OCI-LY7 (cell line): ENCODE measurements around the gene CELF4. TPM values are rescaled to one million over a fixed set of nuclear protein-coding genes. Genes with fewer than 3 reads are reported as not detected.

ENCODE experiments used
- BruUV-seq: library from RNA; stranded (reverse); fragments of 400-500 nt; replicated peaks from 2 replicates; lab custom pipeline; 2021; lab: Mats Ljungman, UMichigan
- CTCF ChIA-PET: fragments of 300-600 bp; sonication (Branson Sonifier 250); formaldehyde crosslinking; loops from one replicate; lab custom pipeline; 2022; ENCODE audit warnings: antibody characterized with exemption; ENCODE audit not compliant: unreplicated experiment; lab: Charles Lee
- POLR2A ChIA-PET: fragments of 300-600 bp; sonication (Branson Sonifier 250); formaldehyde crosslinking; loops from one replicate; lab custom pipeline; 2022; ENCODE audit warnings: antibody characterized with exemption; lab: Charles Lee
- DNase-seq: peaks from one replicate; pipeline ENCODE4 v3.0.0-alpha.2; 2015; ENCODE audit warnings: low spot score
- H2AFZ ChIP-seq: fragments of 200-600 bp; sonication (generic), shearing (Covaris generic); 2 replicates; pipeline ENCODE4 v1.6.1; 2014; ENCODE audit warnings: mild to moderate bottlenecking, antibody characterized with exemption, low read length, moderate library complexity
- H3K27ac ChIP-seq: fragments of 200-600 bp; sonication (generic); 2 replicates; pipeline ENCODE4 v1.5.1; 2014; ENCODE audit warnings: mixed run types, low read depth, mild to moderate bottlenecking, moderate library complexity, low read length, inconsistent platforms; ENCODE audit not compliant: poor library complexity, severe bottlenecking
- H3K36me3 ChIP-seq: fragments of 200-600 bp; sonication (generic); 2 replicates; pipeline ENCODE4 v1.6.1; 2014; ENCODE audit warnings: mild to moderate bottlenecking, antibody characterized with exemption, low read length, moderate library complexity, mixed read lengths; ENCODE audit not compliant: insufficient read depth
- H3K4me1 ChIP-seq: fragments of 200-600 bp; sonication (generic); 2 replicates; pipeline ENCODE4 v1.5.1; 2014; ENCODE audit warnings: mild to moderate bottlenecking, low read length; ENCODE audit not compliant: insufficient read depth, poor library complexity, severe bottlenecking
- H3K4me2 ChIP-seq: fragments of 200-600 bp; sonication (generic); 2 replicates; pipeline ENCODE4 v1.6.1; 2014; ENCODE audit warnings: mild to moderate bottlenecking, low read length
- H3K4me3 ChIP-seq: fragments of 200-600 bp; sonication (generic); 2 replicates; pipeline ENCODE4 v1.5.1; 2014; ENCODE audit warnings: mild to moderate bottlenecking, low read depth, low read length; ENCODE audit not compliant: poor library complexity, severe bottlenecking
- H3K79me2 ChIP-seq: fragments of 200-600 bp; sonication (generic); 2 replicates; pipeline ENCODE4 v1.6.1; 2016; ENCODE audit warnings: low read depth, mild to moderate bottlenecking, low read length, moderate library complexity, mixed read lengths; ENCODE audit not compliant: insufficient read depth
- H3K9me2 ChIP-seq: fragments of 200-600 bp; sonication (generic); 2 replicates; pipeline ENCODE4 v1.6.1; 2016; ENCODE audit warnings: mild to moderate bottlenecking, low read length, mixed read lengths; ENCODE audit not compliant: insufficient read depth
- H3K9me3 ChIP-seq: fragments of 200-600 bp; sonication (generic); 2 replicates; pipeline ENCODE4 v1.6.1; 2014; ENCODE audit warnings: mild to moderate bottlenecking, mixed run types, low read length, mixed read lengths
- H4K20me1 ChIP-seq: fragments of 200-600 bp; sonication (generic); 2 replicates; pipeline ENCODE4 v1.6.1; 2014; ENCODE audit warnings: mild to moderate bottlenecking, antibody characterized with exemption, low read length, moderate library complexity, mixed read lengths; ENCODE audit not compliant: insufficient read depth
- EZH2phosphoT487 ChIP-seq: fragments of 200-600 bp; sonication (generic); IDR thresholded peaks from 2 replicates; pipeline ENCODE4 v1.6.1; 2018; ENCODE audit warnings: low read depth, borderline replicate concordance, mild to moderate bottlenecking, mixed run types, antibody characterized with exemption, low read length, moderate library complexity, mixed read lengths
- intact Hi-C: fragments of 100-400 bp; cut with micrococcal nuclease; formaldehyde crosslinking; loops from one replicate; pipeline ENCODE4 v1.10.0; 2022; ENCODE audit not compliant: unreplicated experiment
- total RNA-seq, 2 experiments: library from RNA; depleted of rRNA in 1 of 2; stranded (reverse); fragments of >200 nt in 1 of 2; shearing (Covaris generic) in 1 of 2; gene quantifications; 2 replicates each; pipeline ENCODE4 v1.2.3, GENCODE V29; 2014 to 2022
- TF ChIP-seq, protein P1 (sequence below): fragments of 200-600 bp; sonication (generic); conservative IDR thresholded peaks from 2 replicates; pipeline ENCODE4 v1.5.1; 2014; ENCODE audit warnings: mild to moderate bottlenecking, antibody characterized with exemption, low read length, moderate library complexity, mixed read lengths

The CELF4 gene
- total RNA-seq, 2 experiments from 2014 or later: not detected

DNA sequence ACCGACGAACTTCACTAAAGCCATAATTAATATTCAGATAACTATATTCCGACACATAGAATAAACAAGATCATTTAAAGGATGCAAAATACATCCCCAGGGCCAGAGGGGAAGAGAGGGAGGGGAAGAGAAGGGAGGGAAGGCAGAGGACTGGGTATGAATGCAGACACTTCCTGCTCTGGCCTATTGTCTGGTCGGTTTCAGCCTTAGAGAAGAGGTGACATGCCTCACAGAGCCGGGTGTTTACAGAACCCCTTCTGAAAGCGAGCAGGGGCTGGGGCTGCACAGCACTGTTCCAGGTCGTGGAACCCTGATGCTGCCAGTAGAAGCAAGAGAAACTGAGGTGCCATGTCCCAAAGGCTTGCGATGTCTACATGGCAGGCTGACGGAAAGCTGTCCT is 31.0 kb downstream of the CELF4 start:
- ChIA-PET CTCF (no interaction called here), POLR2A (interaction anchor here (0.7 kb wide), 1 partner anchor 538 kb away, joined by 3 read pairs; no protein-coding TSS in a partner anchor)
- H2AFZ ChIP-seq: peak overlapping the region; percentile 77; the same call in 1 of the 2 replicates
- intact Hi-C loops: loop anchor here (5.0 kb wide), 2 partner anchors 57 to 147 kb away; no protein-coding TSS in a partner anchor
- no TSS peak for BruUV-seq
- peak; percentile 75 for DNase-seq
- H3K9me2 ChIP-seq: no peaks in the 10 kb centered on the region
- no peaks in the 10 kb centered on the region for H3K79me2 ChIP-seq
- H3K27ac ChIP-seq: peak overlapping the region; percentile 99
- H3K9me3 ChIP-seq: no peaks in the 10 kb centered on the region
- H3K4me1 ChIP-seq: peaks cover 82% of the 10 kb centered on the region
- H3K36me3 ChIP-seq: no peaks in the 10 kb centered on the region
- peak overlapping the region; percentile 78 for H3K4me2 ChIP-seq
- peak overlapping the region; percentile 36 for H3K4me3 ChIP-seq
- TF ChIP-seq, protein P1, sequence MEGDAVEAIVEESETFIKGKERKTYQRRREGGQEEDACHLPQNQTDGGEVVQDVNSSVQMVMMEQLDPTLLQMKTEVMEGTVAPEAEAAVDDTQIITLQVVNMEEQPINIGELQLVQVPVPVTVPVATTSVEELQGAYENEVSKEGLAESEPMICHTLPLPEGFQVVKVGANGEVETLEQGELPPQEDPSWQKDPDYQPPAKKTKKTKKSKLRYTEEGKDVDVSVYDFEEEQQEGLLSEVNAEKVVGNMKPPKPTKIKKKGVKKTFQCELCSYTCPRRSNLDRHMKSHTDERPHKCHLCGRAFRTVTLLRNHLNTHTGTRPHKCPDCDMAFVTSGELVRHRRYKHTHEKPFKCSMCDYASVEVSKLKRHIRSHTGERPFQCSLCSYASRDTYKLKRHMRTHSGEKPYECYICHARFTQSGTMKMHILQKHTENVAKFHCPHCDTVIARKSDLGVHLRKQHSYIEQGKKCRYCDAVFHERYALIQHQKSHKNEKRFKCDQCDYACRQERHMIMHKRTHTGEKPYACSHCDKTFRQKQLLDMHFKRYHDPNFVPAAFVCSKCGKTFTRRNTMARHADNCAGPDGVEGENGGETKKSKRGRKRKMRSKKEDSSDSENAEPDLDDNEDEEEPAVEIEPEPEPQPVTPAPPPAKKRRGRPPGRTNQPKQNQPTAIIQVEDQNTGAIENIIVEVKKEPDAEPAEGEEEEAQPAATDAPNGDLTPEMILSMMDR: no peak
- TF ChIP-seq EZH2phosphoT487: no peak
- no peaks in the 10 kb centered on the region for H4K20me1 ChIP-seq

DNA sequence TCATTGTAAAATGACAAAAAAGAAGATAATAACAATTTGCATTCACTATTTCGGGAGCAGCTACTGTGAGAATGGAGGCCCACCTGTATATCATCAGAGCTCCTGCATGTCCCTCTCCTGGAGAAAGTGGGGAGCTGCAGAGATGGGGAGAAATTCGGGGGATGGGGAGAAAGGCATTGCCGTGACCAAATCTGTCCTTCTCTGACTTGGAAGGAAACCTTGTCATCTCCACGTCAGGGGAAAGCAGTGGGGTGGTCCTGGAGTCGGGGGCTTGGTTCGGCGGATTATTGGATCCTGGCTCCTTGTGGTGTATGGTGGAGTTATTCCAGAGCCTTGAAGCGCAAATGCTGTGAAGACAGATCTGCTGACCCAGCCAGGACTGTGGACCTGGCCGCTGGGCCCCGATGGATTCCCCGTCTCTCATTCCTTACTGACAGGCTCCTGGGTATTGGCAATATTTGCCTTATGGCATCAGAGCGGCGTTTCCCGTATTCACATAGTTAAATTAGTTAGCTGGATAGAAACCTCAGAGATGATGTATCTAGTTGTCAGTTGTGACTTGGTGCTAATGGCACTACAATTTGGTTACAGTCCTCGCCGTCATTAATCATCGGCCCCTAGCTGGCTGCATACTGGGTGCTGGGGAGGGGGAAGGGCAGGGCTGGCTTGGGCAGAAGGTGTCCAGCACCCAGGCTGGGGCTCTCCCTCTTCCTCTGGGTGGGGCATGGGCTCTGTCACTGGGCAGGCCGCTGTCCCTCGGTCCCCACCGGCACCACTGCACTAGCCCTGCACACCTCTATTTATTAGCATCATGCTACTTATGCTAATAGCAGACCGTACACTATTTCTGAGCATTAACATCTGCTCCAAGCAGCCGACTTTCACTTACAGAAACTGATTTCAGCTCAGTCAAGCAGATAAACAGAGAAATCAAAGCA is 31.7 kb downstream of the CELF4 start:
- intact Hi-C loops: no loop called here

More for the DNA sequence above, 31.7 kb downstream of the CELF4 start:
- Histone ChIP-seq H3K27ac (peak overlapping the region; percentile 99), H3K36me3 (no peaks in the 10 kb centered on the region), H4K20me1 (no peaks in the 10 kb centered on the region), H3K4me2 (peak overlapping the region; percentile 78), H3K9me3 (no peaks in the 10 kb centered on the region), H3K4me1 (peaks cover 89% of the 10 kb centered on the region), H3K4me3 (peak overlapping the region; percentile 36), H3K79me2 (no peaks in the 10 kb centered on the region), H3K9me2 (no peaks in the 10 kb centered on the region), H2AFZ (peak overlapping the region; percentile 77; the same call in 1 of the 2 replicates)
- TF ChIP-seq, protein P1: peak; percentile 48; the same call in 1 of the 2 replicates
- no peak for TF ChIP-seq EZH2phosphoT487
- POLR2A ChIA-PET: interaction anchor here (1.0 kb wide), 1 partner anchor 11 kb away, joined by 3 read pairs; no protein-coding TSS in a partner anchor
- peak; percentile 67 for DNase-seq
- CTCF ChIA-PET: no interaction called here
- no TSS peak for BruUV-seq
